NCI-H1048 (cell line): ENCODE measurements around the gene NFATC1.

Experiments used
- DNase-seq: peaks from one replicate; lab custom pipeline; 2025; lab: John Stamatoyannopoulos, UW

NFATC1 gene

GRCh38 chr18:79522451-79523205 is 126.9 kb downstream of the NFATC1 start:
- no peak for DNase-seq

- DNase-seq = no peak
Measured at GRCh38 chr18:79523206-79523735, 127.5 kb downstream of the NFATC1 start.

GRCh38 chr18:79523736-79524180 is 128.0 kb downstream of the NFATC1 start:
- no peak for DNase-seq

DNA sequence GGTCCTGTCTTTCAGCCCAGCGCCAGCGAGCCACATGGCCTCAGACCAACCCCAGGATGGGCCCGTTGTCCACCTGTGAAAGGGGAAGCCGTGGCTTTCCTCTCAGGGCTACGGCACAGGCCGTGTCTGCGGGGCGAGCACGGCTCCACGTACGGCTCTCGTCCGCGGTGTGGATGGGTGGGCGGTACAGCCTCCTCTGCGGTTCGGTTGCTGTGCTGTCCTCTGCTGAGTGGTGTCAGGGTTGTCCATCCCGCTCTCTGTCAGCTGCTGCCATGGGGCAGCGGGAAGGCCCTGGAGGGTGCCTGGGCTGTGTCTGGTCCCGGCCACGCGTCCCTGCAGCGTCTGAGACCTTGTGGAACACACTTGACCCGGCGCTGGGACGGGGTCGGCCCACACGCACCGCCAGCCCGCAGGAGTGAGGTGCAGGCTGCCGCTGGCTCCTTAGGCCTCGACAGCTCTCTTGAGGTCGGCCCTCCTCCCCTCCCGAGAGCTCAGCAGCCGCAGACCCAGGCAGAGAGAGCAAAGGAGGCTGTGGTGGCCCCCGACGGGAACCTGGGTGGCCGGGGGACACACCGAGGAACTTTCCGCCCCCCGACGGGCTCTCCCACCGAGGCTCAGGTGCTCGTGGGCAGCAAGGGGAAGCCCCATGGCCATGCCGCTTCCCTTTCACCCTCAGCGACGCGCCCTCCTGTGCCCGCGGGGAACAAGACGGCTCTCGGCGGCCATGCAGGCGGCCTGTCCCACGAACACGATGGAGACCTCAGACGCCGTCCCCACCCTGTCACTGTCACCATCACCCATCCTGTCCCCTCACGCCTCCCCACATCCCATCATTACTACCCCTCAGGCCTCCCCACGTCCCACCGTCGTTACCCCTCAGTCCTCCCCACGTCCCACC is 128.7 kb downstream of the NFATC1 start:
- no peak for DNase-seq

DNA sequence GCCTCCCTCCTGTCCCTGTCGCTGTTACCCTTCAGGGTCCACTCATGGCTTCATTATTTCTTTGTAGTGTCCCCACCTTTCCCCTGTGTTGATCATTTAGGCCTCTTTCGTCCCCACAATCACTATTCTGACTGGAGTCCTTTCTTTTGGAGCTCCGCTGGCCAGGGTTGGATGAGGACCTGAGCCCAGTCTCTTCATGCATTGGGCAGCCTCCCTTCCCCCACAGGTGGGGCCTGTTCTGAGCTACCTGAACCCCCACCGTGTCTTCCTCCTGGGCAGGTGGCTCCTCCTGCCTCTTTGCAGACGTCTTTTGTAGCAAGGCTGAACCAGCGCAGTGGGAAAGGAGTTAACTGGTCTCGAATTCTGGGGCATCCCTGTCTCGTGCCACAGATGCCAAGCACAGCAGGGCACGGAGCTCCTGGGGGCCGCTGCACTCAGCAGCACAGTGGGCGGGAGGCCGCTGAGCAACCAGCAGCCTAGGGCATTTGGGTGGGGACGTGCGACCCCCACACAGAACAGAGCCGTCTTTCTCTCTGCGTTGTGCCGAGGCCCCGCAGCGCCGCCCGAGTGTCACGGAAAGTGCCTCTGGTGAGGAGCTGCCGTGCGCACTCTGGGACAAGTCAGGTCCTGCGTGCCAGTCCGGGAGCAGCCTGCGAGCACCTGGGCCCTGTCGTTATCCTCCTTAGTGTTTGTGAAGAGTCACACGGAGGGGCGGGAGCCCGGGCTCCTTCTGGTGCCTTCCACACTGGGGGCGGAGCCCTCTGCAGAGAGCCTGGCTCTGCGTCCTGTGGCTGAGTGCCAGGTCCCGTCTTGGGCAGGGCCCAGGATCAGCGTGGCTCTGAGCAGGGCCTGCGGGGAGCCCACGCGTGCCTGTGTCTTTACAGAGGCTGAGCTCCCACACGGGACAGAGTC is 130.1 kb downstream of the NFATC1 start:
- DNase-seq = peak; percentile 23

DNA sequence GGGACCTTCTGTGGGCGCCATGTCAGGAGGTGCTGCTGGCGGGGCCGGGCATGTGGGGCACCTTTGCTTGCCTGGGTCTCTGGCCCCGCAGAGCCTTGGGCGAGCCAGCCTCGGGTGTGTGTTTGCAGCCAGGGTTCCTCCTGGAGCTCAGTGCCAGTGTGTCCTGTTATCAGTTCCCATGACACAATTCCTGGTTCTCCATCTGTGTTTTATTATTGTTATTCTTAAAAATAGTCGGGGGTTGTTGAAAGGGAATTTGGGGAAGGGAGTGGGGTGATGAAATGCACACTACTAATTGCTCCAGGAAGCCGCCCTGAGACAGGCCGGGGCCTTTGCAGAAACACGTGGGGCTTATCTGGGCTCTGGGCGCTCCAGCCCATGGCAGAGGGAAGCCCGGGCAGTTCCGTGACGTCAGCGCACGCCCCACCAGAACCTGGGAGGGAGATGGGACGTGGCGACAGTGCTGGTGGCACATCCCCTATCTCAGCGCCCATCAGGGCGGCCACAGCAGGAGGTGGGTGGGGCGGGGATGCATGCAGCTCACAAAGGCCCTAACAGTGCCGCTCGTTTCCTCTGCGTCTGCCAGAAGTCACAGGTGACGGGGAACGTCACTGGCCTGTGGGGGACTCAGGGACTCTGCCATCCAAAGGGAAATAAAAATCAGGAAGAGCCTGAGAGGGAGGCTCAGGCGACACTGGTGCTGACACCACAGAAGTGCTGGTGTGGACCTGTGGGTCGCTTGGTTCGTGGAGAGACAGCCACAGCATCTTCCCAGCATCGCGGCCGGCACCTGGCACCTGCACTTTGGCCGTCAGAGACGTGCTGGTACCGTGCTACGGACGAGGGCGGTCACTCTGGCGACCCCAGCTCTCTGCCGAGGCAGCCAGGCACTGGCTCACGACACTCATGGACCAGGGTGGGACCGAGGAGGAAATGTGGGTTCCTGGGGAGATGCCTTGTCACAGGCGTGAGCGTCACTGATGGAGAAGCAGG is 131.0 kb downstream of the NFATC1 start:
- DNase-seq = no peak

DNA sequence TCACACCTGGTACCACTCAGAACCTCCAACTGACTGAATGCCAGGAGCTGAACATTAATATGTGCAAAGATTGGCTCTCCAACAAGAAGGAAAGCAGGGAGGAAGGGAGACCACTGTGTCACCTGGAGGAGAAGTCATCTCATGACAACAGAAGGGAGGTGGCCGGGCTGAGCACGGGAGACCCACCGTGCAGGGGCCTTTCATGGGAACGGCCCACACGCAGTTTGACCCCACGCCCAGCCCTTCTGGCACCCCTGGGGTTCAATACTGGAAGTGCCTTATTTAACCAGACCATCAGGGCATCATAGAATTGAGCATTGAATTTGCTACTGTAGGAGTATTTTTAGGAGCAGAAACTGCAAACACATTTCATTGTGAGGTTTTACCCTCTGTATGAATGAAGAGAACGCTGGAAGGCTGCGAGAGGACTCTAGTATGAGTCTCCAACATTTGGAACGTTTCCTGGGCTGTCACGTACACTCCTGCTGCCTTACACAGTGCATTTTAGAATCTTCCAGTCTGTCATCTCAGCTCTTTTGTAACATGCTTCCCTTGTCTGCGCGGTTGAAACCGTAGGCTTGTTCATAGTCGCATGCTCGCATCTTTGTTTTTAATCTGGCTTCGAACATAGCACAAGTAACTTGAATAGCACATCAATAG is 132.1 kb downstream of the NFATC1 start:
- no peak for DNase-seq

DNA sequence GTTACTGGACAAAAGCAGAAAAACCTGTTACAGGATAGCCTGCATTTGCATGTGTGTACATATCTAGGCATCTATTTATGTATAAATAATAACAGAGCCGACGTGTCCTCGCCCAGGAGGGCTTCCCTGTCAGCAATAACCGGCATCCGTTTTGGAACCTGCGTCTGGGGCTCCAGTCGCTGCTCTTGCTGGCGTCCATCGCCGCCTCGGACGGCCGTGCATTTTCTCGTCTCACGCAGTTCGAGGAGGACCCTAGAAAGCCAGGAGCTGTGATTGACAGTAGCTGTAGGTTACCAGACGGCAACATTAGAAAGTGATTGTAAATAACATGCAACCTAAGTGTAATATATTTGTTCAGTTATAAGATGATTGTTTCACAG is 132.6 kb downstream of the NFATC1 start:
- DNase-seq = peak; percentile 47

GRCh38 chr18:79528846-79529245 is 133.1 kb downstream of the NFATC1 start:
- DNase-seq = peak; percentile 60

DNA sequence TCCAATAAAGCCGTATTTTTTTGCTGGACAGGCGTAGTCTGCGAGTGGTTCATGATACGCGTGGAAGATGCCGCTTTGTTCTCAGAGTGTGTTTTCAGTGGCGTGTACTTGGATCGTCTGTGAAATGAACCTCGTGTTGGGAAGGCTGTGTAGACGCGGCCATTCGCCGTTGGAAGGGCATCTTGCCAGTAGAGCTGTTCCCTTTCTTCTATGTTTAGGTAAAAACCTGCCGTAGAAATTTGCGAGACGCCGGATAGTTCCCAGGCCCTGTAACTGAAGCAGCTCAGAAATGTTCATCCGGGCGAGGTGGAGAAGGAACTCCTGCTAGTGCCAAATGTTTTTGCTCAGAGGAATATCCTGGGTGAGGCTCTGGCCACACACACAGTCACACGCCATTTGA is 133.6 kb downstream of the NFATC1 start:
- DNase-seq = no peak

- no peak for DNase-seq
Measured at GRCh38 chr18:79529991-79530390, 134.3 kb downstream of the NFATC1 start.

DNA sequence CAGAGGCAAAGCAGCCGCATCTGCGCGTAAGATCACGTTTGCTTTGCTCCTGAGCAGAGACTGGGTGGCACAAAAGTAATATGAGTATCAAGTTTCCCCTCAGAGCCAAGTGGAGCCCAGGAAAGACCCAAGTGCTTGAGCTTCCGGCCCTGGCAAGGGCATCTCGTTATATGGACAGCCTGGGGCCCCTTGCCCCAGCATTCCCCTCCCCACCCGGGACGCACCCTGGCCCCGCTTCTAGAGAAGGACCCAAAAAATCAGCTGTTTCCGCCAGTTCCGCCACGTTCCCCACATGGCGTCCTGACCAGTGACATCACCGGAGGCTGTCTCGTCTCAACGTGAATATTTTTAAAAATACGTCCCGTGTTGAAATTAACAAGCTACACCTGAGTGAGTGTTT is 135.1 kb downstream of the NFATC1 start:
- no peak for DNase-seq

GRCh38 chr18:79531386-79531785 is 135.7 kb downstream of the NFATC1 start:
- DNase-seq = no peak

GRCh38 chr18:79531926-79532312 is 136.2 kb downstream of the NFATC1 start:
- DNase-seq = no peak

DNA sequence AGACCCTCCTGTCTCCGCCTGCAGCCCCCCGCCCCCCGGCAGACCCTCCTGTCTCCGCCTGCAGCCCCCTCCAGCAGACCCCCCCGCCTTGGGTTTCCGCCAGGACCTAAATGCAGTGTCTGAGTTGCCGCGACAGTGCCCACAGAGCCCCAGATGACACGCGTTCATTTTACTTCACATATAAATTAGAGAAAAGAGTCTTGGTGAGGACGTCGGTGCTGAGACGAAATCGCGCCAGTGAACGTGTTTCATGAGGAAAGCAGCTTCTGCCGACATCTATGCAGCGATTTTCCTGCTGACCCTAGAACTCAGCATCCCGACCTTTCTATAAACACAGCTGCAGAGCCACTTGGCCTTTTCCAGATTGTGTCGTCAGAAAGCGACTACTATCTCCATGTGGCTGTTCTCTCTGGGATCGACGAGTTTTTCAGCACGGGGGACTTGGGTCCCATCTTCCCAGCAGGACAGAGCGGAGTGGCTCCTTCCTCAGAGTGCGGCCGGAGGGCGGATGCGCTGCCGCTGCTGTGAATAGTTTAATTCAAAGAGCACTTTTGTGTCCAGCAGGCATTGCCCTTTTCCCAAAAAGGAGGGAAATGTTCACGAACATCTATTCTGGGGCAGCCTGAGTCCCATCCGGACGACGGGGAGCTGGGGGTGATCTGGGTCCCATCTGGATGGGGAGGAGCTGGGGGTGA is 136.7 kb downstream of the NFATC1 start:
- no peak for DNase-seq

- no peak for DNase-seq
Measured at GRCh38 chr18:79533146-79533545, 137.4 kb downstream of the NFATC1 start.

DNA sequence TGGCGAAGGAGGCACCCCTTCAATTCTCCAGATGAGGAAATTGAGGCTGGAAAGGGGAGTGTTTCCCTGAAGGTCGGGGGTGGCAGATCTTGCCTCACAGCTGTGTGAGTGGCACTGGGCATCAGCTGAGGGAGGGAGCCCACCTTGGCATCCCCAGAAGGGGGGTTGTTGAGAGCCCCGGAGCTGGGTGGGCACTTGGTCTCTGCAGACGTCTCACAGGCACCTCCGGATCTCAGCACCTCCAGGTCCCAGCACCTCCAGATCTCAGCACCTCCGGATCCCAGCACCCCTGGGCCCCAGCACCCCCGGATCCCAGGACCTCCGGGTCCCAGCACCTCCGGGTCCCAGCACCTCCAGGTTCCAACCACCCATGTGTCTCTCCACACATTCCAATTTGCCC is 137.9 kb downstream of the NFATC1 start:
- DNase-seq = no peak

- no peak for DNase-seq
Measured at GRCh38 chr18:79534356-79534755, 138.6 kb downstream of the NFATC1 start.

- DNase-seq = no peak
Measured at GRCh38 chr18:79537758-79538157, 142.0 kb downstream of the NFATC1 start.
